ENCODE results near the gene USP10. TPM values are rescaled to one million over a fixed set of nuclear protein-coding genes. Genes with fewer than 3 reads are reported as not detected.

Gene USP10
- total RNA-seq, 1 donor from 2014 or later: 70.8 TPM

DNA sequence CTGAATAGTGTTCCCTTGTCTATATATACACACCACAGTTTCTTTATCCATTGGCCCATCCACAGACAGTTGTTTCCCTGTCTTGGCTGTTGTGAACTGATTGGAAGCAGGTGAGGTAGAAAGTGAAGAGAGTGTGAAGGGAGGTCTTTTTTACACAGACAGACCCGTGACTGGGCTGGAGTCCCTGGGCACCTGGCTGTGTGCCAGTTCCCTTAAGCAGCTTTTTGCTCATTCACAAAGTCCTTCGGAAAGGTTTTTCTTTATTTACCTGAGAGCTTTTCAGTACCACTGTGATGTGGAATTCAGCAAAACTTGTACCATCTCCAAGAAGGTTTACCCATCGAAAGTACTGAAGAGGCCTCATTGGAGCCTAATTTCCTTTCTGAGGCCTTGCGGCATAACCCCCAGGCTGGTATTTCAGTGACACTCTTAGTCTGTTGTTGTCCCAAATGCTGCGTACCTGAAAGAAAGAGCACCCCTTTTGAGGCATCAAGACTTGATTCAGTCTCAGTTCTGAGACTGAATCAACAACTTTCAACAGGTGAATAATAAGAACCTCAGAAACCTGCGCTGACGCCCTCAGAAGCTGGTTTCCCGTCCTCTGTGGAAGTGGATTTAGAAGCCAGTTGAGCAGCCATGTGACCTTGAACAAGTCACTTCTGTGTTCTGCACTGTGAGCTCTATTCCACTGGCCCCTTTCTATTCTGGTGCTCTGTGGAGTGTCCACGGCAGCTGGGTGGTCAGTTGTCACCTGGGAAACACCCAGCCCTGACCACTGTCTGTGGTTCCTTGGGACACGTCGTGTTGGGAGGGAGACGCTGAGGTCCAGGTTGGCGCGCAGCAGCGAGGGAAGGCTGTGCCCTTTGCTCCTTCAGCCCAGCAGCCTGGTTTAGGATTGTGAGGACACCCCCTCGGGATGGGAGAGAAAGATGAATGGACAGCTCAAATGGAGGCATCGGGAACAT, 66.1 kb downstream of the USP10 start:
- no peak for DNase-seq (ENCODE audit: extremely low read depth, low read depth, low spot score)

GRCh38 chr16:84766978-84767773, 67.4 kb downstream of the USP10 start:
- no peak for DNase-seq (ENCODE audit: extremely low read depth, low read depth, low spot score)

GRCh38 chr16:84768061-84768807, 68.4 kb downstream of the USP10 start:
- DNase-seq (ENCODE audit: extremely low read depth, low read depth, low spot score): no peak

- DNase-seq (ENCODE audit: extremely low read depth, low read depth, low spot score): no peak
Measured at GRCh38 chr16:84768808-84769197, 69.0 kb downstream of the USP10 start.

GRCh38 chr16:84769416-84769815, 69.6 kb downstream of the USP10 start:
- no peak for DNase-seq (ENCODE audit: extremely low read depth, low read depth, low spot score)

GRCh38 chr16:84773312-84773711, 73.5 kb downstream of the USP10 start:
- no peak for DNase-seq (ENCODE audit: extremely low read depth, low read depth, low spot score)

GRCh38 chr16:84774810-84775209, 75.0 kb downstream of the USP10 start:
- peak; percentile 52 for DNase-seq (ENCODE audit: extremely low read depth, low read depth, low spot score)

DNA sequence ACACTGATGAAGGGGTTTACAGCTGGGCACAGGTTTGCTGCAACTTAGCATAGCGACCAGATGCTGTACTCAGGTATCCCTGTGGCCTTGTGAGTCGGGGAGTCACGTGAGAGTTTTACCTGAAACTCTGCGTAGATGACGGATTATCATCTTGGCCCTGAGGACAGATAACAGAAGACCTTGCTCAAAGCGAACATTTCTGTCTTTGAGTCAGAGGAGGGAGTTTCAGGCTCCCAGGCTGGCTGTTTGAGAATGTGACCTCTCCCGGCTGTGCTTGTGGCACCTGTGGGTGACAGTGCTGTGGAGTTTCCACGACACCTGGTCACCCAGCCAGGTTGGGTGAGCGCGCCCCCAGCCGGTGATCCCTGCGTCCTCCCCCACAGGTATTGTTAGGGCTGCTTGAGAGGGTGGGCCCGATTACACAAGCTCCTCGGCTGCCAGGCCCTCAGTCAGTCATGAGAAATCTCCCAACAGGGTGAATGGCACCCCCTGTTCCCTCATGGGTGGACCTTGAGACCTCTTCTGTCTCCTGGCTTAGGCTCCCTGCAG, 75.5 kb downstream of the USP10 start:
- DNase-seq (ENCODE audit: extremely low read depth, low read depth, low spot score): no peak

GRCh38 chr16:84777435-84777834, 77.6 kb downstream of the USP10 start:
- no peak for DNase-seq (ENCODE audit: extremely low read depth, low read depth, low spot score)

GRCh38 chr16:84778720-84779119, 78.9 kb downstream of the USP10 start:
- no peak for DNase-seq (ENCODE audit: extremely low read depth, low read depth, low spot score)

DNA sequence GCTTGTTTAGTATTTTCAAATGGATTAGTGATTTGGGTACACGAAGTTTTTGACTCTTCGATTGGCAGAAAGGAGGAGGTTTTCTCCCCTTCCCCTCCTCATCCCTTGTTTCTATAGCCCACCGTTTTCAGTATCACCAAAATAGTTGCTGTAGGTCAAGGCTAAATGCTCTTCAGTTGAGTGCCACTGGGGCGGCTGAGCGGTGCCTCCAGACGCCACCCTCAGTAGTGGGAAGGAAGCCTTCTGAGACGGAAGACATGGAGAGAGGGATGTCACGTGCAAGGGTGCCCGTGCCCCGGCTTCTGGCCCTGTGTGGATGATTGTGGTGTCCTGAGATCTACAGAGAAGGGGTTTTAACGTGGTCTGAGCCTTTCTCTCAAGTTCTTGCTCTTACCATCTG, 80.3 kb downstream of the USP10 start:
- DNase-seq (ENCODE audit: extremely low read depth, low read depth, low spot score): no peak

DNA sequence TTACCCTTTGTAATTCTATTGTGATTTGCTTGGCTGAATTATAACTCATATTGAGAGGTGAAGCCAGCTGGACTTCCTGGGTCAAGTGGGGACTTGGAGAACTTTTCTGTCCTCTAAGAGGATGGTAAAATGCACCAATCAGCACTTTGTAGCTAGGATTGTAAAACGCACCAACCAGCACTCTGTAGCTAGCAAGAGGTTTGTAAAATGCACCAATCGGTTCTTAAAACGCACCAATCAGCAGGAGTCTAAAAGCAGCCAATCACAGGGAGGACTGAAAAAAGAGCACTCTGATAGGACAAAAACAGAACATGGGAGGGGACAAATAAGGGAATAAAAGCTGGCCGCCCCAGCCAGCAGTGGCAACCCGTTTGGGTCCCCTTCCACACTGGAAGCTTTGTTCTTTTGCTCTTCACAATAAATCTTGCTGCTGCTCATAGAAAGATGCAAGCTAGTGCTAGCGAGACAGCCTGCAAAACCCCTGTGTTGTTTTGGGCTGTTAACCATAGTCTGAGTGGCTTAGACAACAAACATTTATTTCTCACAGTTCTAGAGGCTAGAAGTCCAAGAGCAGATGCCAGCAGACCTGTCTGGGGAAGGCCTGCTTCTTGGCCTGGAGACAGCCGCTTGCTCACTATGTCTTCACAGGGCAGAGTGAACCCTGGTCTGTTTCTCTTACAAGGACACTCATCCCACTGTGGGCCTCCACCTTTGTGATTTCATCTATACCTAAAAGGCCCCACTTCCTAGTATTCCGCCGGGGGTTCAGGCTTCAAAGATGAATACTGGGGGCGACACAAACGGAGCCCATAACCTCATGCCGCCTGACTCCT, 81.0 kb downstream of the USP10 start:
- DNase-seq (ENCODE audit: extremely low read depth, low read depth, low spot score): no peak

GRCh38 chr16:84782846-84783245, 83.0 kb downstream of the USP10 start:
- DNase-seq (ENCODE audit: extremely low read depth, low read depth, low spot score): no peak

DNA sequence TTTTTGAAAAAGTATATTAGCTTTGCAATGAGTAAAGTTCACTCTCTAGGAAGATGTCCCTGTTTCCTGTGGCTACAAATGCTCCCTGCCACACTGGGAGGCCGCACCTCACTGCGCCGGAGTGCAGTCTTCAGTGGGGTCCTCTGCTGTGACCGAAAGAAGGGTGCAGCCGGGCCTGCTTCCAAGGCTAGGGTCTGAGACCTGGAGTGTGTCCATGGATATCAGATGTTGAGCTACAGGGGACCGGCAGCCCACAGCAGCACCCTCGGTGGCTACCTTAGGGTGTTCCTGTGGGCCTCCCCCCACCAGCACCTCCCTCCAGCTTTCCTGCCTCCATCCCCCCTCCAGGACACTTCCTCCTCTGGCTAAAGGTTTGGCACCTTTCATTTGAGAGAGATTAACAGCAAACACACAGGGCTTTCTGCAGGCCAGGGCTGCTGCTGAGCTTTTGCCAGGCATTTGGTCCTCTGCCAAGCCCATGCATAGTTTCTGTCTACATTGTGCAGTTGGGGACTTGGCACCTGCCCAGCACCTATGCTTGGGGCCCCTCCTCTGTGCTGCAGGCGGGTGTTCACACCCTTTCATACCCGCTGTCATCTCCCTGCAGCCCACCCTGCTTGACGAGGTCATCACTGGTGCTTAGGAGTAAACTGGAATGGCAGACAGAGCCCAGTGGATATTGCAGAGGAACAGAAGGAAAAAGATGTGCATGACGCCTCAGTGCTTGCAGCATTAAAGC, 86.2 kb downstream of the USP10 start:
- no peak for DNase-seq (ENCODE audit: extremely low read depth, low read depth, low spot score)

DNA sequence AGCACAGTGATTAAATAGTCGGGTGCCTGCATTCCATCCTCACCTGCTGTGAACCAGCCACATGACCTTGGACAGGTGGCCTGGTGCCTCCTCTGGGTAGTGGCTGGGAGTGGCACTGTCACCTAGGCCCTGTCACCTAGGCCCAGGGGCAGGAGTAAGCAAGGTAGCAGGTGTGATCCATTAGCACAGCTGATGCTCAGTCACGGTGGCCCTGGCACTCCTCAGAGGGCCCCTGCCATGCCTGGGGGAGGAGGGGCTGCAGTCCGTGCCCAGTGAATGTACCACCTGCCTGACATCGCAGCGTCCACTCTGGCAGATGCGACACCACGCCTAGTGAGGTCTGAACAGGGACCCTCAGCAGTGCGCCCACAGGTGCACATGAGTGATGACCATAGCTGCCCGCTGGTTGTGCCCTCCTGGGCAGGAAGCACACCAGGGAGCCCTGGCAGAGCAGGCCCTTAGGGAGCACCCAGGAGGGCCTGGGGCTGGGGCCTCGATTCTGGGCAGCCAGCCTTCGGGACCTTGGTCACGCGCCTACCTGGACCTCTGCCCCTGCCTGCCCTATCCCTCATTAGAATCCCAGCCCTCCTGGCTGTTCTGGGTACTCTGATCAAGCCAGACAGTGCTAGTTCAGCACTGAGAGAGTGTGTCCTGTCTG, 86.9 kb downstream of the USP10 start:
- no peak for DNase-seq (ENCODE audit: extremely low read depth, low read depth, low spot score)

DNA sequence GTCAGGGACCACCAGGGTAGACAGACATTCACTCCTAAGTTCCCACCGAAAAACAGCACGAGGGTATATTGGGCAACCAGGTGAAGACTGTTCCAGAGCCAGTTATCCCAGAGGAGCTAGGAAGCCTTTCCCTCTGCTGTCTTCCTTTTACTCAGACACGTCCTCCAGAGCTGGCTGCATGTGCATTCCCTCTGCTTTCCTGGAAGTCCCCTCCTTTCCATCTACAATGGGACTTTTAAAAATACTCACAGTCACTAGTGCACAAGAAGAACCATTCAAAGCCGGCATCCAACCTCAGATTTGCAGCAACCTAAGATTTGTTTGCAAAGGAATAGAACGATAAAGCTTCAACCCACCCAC, 87.4 kb downstream of the USP10 start:
- DNase-seq (ENCODE audit: extremely low read depth, low read depth, low spot score): no peak

DNA sequence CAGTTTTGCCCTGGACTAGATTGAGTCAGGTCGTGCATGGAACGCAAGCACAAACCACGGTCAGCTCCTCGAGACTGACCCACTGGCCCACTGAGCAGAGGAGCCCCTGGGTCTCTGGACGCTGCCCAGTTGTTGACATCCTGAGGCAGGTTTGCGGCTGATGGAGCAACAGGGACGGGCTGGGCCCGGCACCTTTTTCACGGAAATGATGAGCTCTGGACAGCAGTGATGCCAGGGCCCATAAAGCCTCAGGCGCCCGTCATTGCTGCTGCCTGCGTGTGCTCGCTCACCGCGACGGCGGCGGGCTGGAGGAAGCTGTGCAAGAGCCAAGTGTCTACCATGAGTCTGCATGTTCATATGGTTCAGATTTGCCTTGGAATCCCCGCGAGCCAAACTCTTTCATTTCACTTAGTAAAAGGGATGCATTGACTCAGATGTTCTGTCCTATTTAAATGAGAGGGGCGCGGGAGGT, 89.2 kb downstream of the USP10 start:
- DNase-seq (ENCODE audit: extremely low read depth, low read depth, low spot score): no peak

DNA sequence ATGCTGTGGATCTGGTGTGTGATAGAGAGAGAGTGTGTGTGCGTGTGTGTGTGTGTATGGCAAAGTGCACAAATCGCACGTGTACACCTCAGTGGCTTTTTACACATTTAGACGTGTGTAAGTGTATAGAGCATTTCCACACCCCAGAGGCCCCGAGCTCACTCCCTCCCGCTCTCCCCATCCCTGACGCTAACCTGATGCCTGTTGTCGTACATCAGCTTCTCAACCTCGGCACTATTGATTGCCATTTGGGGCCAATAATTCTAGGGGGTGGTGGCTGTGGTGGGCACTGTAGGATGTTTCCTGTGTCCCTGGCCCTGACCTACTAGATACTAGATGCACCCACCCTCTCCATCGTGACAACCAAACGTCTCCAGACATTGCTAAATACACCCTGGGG, 89.6 kb downstream of the USP10 start:
- no peak for DNase-seq (ENCODE audit: extremely low read depth, low read depth, low spot score)

DNA sequence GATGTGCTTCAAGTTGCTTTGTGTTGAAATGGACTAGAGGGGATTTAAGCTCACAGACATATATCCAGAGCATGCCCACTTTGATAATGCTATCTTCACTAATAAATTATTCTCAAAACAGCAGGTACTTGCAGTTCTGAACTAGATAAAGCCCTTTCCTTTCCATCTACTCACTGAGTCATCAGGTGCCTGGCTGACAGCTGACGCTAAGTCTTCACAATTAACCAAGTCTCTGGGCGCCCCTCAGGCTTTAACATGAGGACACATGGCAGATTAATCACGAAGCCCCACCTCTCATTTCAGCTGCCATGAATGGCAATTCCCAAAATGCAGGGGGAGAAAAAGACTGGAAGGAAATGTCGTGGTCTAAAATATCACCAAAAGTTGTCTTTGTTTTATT, 90.5 kb downstream of the USP10 start:
- DNase-seq (ENCODE audit: extremely low read depth, low read depth, low spot score): no peak

All from glomerular endothelial cell (primary cell).